SK-N-SH (cell line): ENCODE results near the gene TTC28. TPM values are rescaled to one million over a fixed set of nuclear protein-coding genes. Genes with fewer than 3 reads are reported as not detected.
A peak's percentile ranks its signal among the peaks of the same experiment; 100 is the strongest.

Experiments
- CTCF ChIA-PET: fragments of 300-600, 350-600 bp; formaldehyde crosslinking; extraction: SDS; loops from one replicate; lab custom pipeline; 2021; lab: Yijun Ruan, JAX
- POLR2A ChIA-PET: fragments of 350-600 bp; sonication (Branson Sonifier 250); formaldehyde crosslinking; extraction: SDS; loops from one replicate; lab custom pipeline; 2020; ENCODE audit warnings: antibody characterized with exemption, inconsistent platforms; lab: Yijun Ruan, JAX
- DNase-seq: peaks from one replicate; pipeline ENCODE4 v3.0.0; 2012
- H2AFZ ChIP-seq: fragments of 200-600 bp; sonication (generic); 2 replicates; pipeline ENCODE4 v1.8.1; 2016; ENCODE audit warnings: antibody characterized with exemption, mild to moderate bottlenecking, low read depth
- H3F3A ChIP-seq: fragments of 200-600 bp; sonication (generic); replicated peaks from 2 replicates; pipeline ENCODE3; 2016; ENCODE audit warnings: antibody characterized with exemption, mild to moderate bottlenecking; ENCODE audit not compliant: insufficient read depth
- H3K27ac ChIP-seq, 2 experiments: fragments of 200-500 bp in 1 of 2; fragments of 200-600 bp in 1 of 2; sonication (Bioruptor generic) in 1 of 2; sonication (generic), shearing (Covaris generic) in 1 of 2; 2 replicates each; pipeline versions ENCODE4 v1.5.1 to v1.6.1; 2014 to 2016; ENCODE audit warnings: low read depth in 2 of 2, inconsistent platforms in 1 of 2, low read length in 1 of 2, mild to moderate bottlenecking in 1 of 2, mixed read lengths in 1 of 2
- H3K27me3 ChIP-seq: fragments of 200-600 bp; sonication (generic), shearing (Covaris generic); 2 replicates; pipeline ENCODE4 v1.6.1; 2016; ENCODE audit warnings: mixed run types; ENCODE audit not compliant: insufficient read depth
- H3K36me3 ChIP-seq, 2 experiments: fragments of 200-500 bp in 1 of 2; fragments of 200-600 bp in 1 of 2; sonication (Bioruptor generic) in 1 of 2; sonication (generic) in 1 of 2; replicated peaks in 1 of 2; 2 replicates each; pipeline versions ENCODE3 to v1.5.1; 2014 to 2016; ENCODE audit warnings: low read length in 1 of 2, mild to moderate bottlenecking in 1 of 2; ENCODE audit not compliant: insufficient read depth in 2 of 2, control insufficient read depth in 1 of 2
- H3K4me1 ChIP-seq, 2 experiments: fragments of 200-500 bp in 1 of 2; fragments of 200-600 bp in 1 of 2; sonication (Bioruptor generic) in 1 of 2; sonication (generic), shearing (Covaris generic) in 1 of 2; 2 replicates each; pipeline versions ENCODE4 v1.5.1 to v1.6.1; 2014 to 2016; ENCODE audit warnings: low read depth in 1 of 2, low read length in 1 of 2, mixed run types in 1 of 2; ENCODE audit not compliant: insufficient read depth in 2 of 2, control insufficient read depth in 1 of 2
- H3K4me2 ChIP-seq: fragments of 200-600 bp; sonication (generic), shearing (Covaris generic); 2 replicates; pipeline ENCODE4 v1.6.1; 2017; ENCODE audit warnings: mixed run types
- H3K4me3 ChIP-seq, 2 experiments: fragments of 200-500 bp in 1 of 2; fragments of 200-600 bp in 1 of 2; sonication (Bioruptor generic) in 1 of 2; sonication (generic), shearing (Covaris generic) in 1 of 2; 2 replicates each; pipeline versions ENCODE4 v1.5.1 to v1.8.1; 2014 to 2016; ENCODE audit warnings: low read depth in 2 of 2, inconsistent platforms in 1 of 2, low read length in 1 of 2, mild to moderate bottlenecking in 1 of 2, mixed read lengths in 1 of 2, moderate library complexity in 1 of 2
- H3K79me2 ChIP-seq: fragments of 200-600 bp; sonication (generic); 2 replicates; pipeline ENCODE4 v1.8.1; 2017; ENCODE audit warnings: mild to moderate bottlenecking; ENCODE audit not compliant: insufficient read depth
- H3K9ac ChIP-seq: fragments of 200-600 bp; sonication (generic); 2 replicates; pipeline ENCODE4 v1.6.1; 2017; ENCODE audit warnings: mixed run types
- H3K9me2 ChIP-seq: fragments of 200-600 bp; sonication (generic); 2 replicates; pipeline ENCODE4 v1.6.1; 2017; ENCODE audit warnings: mixed run types
- H3K9me3 ChIP-seq: fragments of 200-600 bp; sonication (generic); 2 replicates; pipeline ENCODE4 v1.6.1; 2017; ENCODE audit warnings: mixed run types, mild to moderate bottlenecking, moderate library complexity
- H4K20me1 ChIP-seq: fragments of 200-600 bp; sonication (generic); 2 replicates; pipeline ENCODE4 v1.6.1; 2017; ENCODE audit warnings: mild to moderate bottlenecking, mixed run types; ENCODE audit not compliant: insufficient read depth
- ELF1 ChIP-seq: IDR thresholded peaks from 2 replicates; pipeline ENCODE4 v1.4.0; 2012
- EP300 ChIP-seq, 2 experiments: IDR thresholded peaks; 2 replicates each; pipeline versions ENCODE4 v1.4.0 to v1.6.1; 2012; ENCODE audit warnings: borderline replicate concordance in 1 of 2, low read depth in 1 of 2, low read length in 1 of 2
- FOXJ3 ChIP-seq: sonication (generic); formaldehyde crosslinking; IDR thresholded peaks from 2 replicates; pipeline ENCODE4 v1.5.1; 2020; ENCODE audit warnings: mild to moderate bottlenecking, missing genetic modification reagents
- FOXM1 ChIP-seq: IDR thresholded peaks from 2 replicates; pipeline ENCODE4 v1.4.0; 2012; ENCODE audit warnings: low read depth, mild to moderate bottlenecking
- GABPA ChIP-seq: IDR thresholded peaks from 2 replicates; pipeline ENCODE4 v1.4.0; 2012; ENCODE audit warnings: low read depth, mild to moderate bottlenecking
- GATA2 ChIP-seq: sonication (generic); formaldehyde crosslinking; IDR thresholded peaks from 2 replicates; pipeline ENCODE4 v1.5.0; 2020; ENCODE audit warnings: mild to moderate bottlenecking, missing genetic modification reagents
- JUND ChIP-seq: IDR thresholded peaks from 2 replicates; pipeline ENCODE4 v1.4.0; 2012
- MAX ChIP-seq: IDR thresholded peaks from 2 replicates; pipeline ENCODE4 v1.4.0; 2012; ENCODE audit warnings: low read depth
- MXI1 ChIP-seq: IDR thresholded peaks from 2 replicates; pipeline ENCODE4 v1.6.1; 2012; ENCODE audit warnings: mild to moderate bottlenecking, low read depth, low read length, improper control_type of control experiment
- NFIC ChIP-seq: IDR thresholded peaks from 2 replicates; pipeline ENCODE4 v1.4.0; 2012; ENCODE audit warnings: borderline replicate concordance
- NRF1 ChIP-seq: IDR thresholded peaks from 2 replicates; pipeline ENCODE4 v1.6.1; 2012; ENCODE audit warnings: low read depth, mild to moderate bottlenecking, low read length
- RAD21 ChIP-seq: IDR thresholded peaks from 2 replicates; pipeline ENCODE4 v1.6.1; 2012; ENCODE audit warnings: mild to moderate bottlenecking, low read length
- RCOR1 ChIP-seq: fragments of 150-350 bp; IDR thresholded peaks from 2 replicates; pipeline ENCODE4 v1.6.1; 2017; ENCODE audit warnings: antibody characterized with exemption, low read length
- RFX5 ChIP-seq: IDR thresholded peaks from 2 replicates; pipeline ENCODE4 v1.6.1; 2012; ENCODE audit warnings: mild to moderate bottlenecking, improper control_type of control experiment, low read length
- TCF12 ChIP-seq: IDR thresholded peaks from 2 replicates; pipeline ENCODE4 v1.4.0; 2012
- TEAD4 ChIP-seq: IDR thresholded peaks from 2 replicates; pipeline ENCODE4 v1.4.0; 2012; ENCODE audit warnings: mild to moderate bottlenecking, borderline replicate concordance; ENCODE audit not compliant: insufficient read depth
- WGBS: methylation state at CpG from one replicate; pipeline ENCODE4 v1.1.6; 2017; ENCODE audit warnings: low lambda C conversion rate; 5-methylcytosine and 5-hydroxymethylcytosine counted together
- polyA plus RNA-seq, 3 experiments: library from polyadenylated mRNA; depleted of rRNA; stranded (reverse); fragments of >200 nt; gene quantifications; 2 replicates each; pipeline ENCODE4 v1.2.3, GENCODE V29; 2012
- TF ChIP-seq, protein P1 (sequence below): IDR thresholded peaks from 2 replicates; pipeline ENCODE4 v1.6.1; 2012; ENCODE audit warnings: mild to moderate bottlenecking, low read depth, low read length, moderate library complexity
- TF ChIP-seq, protein P2 (sequence below): IDR thresholded peaks from 2 replicates; pipeline ENCODE4; 2012
- TF ChIP-seq, protein P3 (sequence below): fragments of 200-600 bp; sonication (generic); IDR thresholded peaks from 2 replicates; pipeline ENCODE4 v1.6.1; 2017; ENCODE audit warnings: antibody characterized with exemption, mild to moderate bottlenecking, moderate library complexity
- TF ChIP-seq, protein P4 (sequence below): IDR thresholded peaks from 2 replicates; pipeline ENCODE4 v1.4.0; 2012; ENCODE audit warnings: low read depth, borderline replicate concordance

TTC28 gene
- polyA plus RNA-seq, 1 of the 3 experiments (the other 2 are of a cell fraction), result 5.9 TPM

GRCh38 chr22:28412109-28412508 lies 267.5 kb downstream of the TTC28 start (continued):
- TF ChIP-seq RAD21 (no peak), JUND (no peak), EP300 (IDR thresholded peaks at IDR 0.05; ENCODE audit: borderline replicate concordance in 1 of 2, low read depth in 1 of 2, low read length in 1 of 2) (no peak)

- Histone ChIP-seq H3K36me3 (no peaks in the 10 kb centered on the region), H3K4me1 (peaks cover 5 to 34% of the 10 kb centered on the region in 2 experiments), H3F3A (peaks cover 42% of the 10 kb centered on the region), H3K9me3 (no peaks in the 10 kb centered on the region), H3K4me2 (peak overlapping the region; percentile 59), H3K27ac (peak overlapping the region in 1 of 2 experiments; percentile 84; a peak in 2 of 4 replicates), H3K9me2 (no peaks in the 10 kb centered on the region), H2AFZ (no peak overlapping the region), H3K27me3 (no peaks in the 10 kb centered on the region), H3K9ac (no peak overlapping the region), H4K20me1 (peaks cover 12% of the 10 kb centered on the region; the same call in 1 of the 2 replicates), H3K79me2 (peaks cover 32% of the 10 kb centered on the region; the same call in 1 of the 2 replicates), H3K4me3 (no peak overlapping the region)
- ChIA-PET CTCF (no interaction called here), POLR2A (no interaction called here)
- DNase-seq, result no peak
- 76% methylated on average over 4 of the region's 4 CpGs for WGBS
- TF ChIP-seq TEAD4, result no peak
- no peak for TF ChIP-seq FOXJ3 (CRISPR knock-in tag)
- no peak for TF ChIP-seq RAD21
- no peak for TF ChIP-seq GATA2
- no peak for TF ChIP-seq RCOR1
- no peak for TF ChIP-seq RFX5
- no peak for TF ChIP-seq NRF1
- no peak for TF ChIP-seq ELF1
- TF ChIP-seq, protein P1, sequence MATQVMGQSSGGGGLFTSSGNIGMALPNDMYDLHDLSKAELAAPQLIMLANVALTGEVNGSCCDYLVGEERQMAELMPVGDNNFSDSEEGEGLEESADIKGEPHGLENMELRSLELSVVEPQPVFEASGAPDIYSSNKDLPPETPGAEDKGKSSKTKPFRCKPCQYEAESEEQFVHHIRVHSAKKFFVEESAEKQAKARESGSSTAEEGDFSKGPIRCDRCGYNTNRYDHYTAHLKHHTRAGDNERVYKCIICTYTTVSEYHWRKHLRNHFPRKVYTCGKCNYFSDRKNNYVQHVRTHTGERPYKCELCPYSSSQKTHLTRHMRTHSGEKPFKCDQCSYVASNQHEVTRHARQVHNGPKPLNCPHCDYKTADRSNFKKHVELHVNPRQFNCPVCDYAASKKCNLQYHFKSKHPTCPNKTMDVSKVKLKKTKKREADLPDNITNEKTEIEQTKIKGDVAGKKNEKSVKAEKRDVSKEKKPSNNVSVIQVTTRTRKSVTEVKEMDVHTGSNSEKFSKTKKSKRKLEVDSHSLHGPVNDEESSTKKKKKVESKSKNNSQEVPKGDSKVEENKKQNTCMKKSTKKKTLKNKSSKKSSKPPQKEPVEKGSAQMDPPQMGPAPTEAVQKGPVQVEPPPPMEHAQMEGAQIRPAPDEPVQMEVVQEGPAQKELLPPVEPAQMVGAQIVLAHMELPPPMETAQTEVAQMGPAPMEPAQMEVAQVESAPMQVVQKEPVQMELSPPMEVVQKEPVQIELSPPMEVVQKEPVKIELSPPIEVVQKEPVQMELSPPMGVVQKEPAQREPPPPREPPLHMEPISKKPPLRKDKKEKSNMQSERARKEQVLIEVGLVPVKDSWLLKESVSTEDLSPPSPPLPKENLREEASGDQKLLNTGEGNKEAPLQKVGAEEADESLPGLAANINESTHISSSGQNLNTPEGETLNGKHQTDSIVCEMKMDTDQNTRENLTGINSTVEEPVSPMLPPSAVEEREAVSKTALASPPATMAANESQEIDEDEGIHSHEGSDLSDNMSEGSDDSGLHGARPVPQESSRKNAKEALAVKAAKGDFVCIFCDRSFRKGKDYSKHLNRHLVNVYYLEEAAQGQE, result no peak
- TF ChIP-seq MXI1, result no peak
- TF ChIP-seq, protein P2, sequence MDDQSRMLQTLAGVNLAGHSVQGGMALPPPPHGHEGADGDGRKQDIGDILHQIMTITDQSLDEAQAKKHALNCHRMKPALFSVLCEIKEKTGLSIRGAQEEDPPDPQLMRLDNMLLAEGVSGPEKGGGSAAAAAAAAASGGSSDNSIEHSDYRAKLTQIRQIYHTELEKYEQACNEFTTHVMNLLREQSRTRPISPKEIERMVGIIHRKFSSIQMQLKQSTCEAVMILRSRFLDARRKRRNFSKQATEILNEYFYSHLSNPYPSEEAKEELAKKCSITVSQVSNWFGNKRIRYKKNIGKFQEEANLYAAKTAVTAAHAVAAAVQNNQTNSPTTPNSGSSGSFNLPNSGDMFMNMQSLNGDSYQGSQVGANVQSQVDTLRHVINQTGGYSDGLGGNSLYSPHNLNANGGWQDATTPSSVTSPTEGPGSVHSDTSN, result no peak; the same call in 1 of the 2 replicates
- TF ChIP-seq EP300 (IDR thresholded peaks at IDR 0.05; ENCODE audit: borderline replicate concordance in 1 of 2, low read depth in 1 of 2, low read length in 1 of 2), result peak in 1 of 2 experiments; percentile 11; a peak in 1 of 4 replicates
- no peak for TF ChIP-seq GABPA
- TF ChIP-seq, protein P3, sequence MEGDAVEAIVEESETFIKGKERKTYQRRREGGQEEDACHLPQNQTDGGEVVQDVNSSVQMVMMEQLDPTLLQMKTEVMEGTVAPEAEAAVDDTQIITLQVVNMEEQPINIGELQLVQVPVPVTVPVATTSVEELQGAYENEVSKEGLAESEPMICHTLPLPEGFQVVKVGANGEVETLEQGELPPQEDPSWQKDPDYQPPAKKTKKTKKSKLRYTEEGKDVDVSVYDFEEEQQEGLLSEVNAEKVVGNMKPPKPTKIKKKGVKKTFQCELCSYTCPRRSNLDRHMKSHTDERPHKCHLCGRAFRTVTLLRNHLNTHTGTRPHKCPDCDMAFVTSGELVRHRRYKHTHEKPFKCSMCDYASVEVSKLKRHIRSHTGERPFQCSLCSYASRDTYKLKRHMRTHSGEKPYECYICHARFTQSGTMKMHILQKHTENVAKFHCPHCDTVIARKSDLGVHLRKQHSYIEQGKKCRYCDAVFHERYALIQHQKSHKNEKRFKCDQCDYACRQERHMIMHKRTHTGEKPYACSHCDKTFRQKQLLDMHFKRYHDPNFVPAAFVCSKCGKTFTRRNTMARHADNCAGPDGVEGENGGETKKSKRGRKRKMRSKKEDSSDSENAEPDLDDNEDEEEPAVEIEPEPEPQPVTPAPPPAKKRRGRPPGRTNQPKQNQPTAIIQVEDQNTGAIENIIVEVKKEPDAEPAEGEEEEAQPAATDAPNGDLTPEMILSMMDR, result no peak
- TF ChIP-seq FOXM1, result no peak
- TF ChIP-seq, protein P4, sequence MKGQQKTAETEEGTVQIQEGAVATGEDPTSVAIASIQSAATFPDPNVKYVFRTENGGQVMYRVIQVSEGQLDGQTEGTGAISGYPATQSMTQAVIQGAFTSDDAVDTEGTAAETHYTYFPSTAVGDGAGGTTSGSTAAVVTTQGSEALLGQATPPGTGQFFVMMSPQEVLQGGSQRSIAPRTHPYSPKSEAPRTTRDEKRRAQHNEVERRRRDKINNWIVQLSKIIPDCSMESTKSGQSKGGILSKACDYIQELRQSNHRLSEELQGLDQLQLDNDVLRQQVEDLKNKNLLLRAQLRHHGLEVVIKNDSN, result no peak
- peak; percentile 45 for TF ChIP-seq TCF12
- peak; percentile 47 for TF ChIP-seq NFIC
- TF ChIP-seq MAX, result no peak
- TF ChIP-seq, all 33 proteins: peak for 3
Measured at GRCh38 chr22:28411125-28411524, 268.5 kb downstream of the TTC28 start.
